C4-2B (cell line): ENCODE results near the gene TLE3.

Experiments used
- H3K27ac ChIP-seq: fragments of 450-650 bp; 2 replicates; pipeline ENCODE4 v1.5.1; 2017
- ZFX ChIP-seq: fragments of 450-650 bp; IDR thresholded peaks from 2 replicates; pipeline ENCODE4 v1.6.1; 2017
- TF ChIP-seq, protein P1 (sequence below): fragments of 450-650 bp; conservative IDR thresholded peaks from 2 replicates; pipeline ENCODE4 v1.5.1; 2017; ENCODE audit warnings: mild to moderate bottlenecking

TLE3 gene

DNA sequence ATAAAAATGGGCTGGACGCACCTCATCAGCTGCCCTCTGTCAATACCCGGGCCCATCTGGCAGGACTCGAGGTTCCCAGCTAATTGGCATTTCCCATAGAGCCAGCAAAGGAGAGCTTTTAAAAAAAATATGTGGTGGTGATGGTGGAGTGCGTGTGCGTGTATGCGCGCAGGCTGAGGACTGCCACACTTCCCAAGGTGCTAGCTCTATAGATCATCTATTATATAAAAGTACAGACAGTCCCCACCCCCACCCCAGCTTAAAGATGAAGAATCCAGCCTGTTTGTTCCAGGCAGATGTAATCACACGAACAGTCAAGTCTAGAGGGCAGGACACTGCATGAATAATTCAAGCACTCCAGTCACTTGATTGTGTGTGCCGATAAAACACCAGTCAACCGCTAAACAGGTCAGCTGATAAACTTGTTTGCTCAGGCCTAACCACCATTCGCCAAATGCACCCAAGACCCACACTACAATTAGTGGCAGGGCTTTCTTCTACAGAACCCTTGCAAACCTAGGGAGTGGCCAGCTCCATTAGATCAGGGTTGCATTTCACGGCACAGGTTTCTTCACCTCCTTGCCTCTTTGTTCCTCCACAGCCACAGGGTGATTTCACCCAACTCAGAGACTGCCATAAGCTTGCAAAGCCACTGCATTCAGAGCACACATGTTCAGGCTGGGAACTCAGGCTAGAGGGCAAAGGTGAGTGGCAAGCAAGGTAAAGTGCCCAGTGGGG, 5.8 kb downstream of the TLE3 start:
- no peak for TF ChIP-seq ZFX
- TF ChIP-seq, protein P1, sequence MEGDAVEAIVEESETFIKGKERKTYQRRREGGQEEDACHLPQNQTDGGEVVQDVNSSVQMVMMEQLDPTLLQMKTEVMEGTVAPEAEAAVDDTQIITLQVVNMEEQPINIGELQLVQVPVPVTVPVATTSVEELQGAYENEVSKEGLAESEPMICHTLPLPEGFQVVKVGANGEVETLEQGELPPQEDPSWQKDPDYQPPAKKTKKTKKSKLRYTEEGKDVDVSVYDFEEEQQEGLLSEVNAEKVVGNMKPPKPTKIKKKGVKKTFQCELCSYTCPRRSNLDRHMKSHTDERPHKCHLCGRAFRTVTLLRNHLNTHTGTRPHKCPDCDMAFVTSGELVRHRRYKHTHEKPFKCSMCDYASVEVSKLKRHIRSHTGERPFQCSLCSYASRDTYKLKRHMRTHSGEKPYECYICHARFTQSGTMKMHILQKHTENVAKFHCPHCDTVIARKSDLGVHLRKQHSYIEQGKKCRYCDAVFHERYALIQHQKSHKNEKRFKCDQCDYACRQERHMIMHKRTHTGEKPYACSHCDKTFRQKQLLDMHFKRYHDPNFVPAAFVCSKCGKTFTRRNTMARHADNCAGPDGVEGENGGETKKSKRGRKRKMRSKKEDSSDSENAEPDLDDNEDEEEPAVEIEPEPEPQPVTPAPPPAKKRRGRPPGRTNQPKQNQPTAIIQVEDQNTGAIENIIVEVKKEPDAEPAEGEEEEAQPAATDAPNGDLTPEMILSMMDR = no peak
- H3K27ac ChIP-seq = peak overlapping the region; percentile 97

DNA sequence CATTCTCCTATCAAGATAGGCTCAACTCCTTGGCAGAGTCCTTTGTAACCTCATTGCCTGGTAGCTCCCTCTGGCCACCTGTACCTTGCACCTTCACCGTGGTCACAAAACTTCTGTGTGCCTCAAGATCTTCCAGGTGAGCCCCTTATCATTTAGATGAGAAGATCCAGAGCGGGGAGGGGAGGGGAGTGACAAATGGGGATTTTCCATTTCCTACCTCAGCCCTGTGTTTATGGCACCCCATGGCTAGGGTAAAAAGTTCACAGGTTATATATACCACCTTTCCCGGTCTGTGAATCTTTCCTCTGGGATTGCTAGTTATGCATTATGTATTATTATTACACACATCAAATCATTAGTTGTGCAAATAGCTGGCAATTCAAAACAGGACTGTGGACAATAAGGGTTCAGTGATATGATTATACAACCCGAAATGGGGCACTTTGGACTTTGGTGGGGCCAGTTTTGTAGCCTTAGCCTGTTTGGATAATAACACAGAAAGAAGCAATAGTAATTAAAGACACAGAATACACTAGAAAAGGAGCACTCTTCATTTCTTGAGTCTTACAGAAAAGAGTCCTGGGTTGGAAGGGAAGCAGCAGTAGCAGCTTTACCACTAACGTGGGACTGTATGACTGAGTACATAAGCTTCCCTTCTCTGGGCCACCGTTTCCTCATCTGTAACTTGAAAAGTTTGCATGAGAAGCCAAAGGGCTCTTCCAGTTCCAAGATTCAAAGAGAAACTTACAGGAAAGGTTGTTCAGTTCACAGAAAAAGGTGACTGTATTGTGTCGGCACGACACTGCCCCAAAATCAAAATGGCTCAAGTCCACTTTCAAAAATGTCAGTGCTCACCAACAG, 7.1 kb downstream of the TLE3 start:
- no peak for TF ChIP-seq ZFX
- TF ChIP-seq, protein P1 = no peak
- peak overlapping the region; percentile 97 for H3K27ac ChIP-seq

DNA sequence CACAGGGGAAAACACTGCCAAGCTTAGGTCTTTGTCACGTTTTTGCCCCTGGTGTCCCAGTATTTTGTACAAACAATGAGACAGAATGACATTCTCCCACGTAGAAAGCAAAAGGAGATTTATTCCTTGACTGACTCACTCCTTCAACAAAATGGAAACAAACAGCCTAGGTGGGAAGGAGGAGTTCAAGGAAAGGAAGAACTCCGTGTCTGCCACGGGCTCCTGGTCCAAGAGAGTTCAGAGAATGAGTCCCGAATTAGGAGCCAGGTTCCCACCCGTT, 8.1 kb downstream of the TLE3 start:
- no peak overlapping the region for H3K27ac ChIP-seq
- no peak for TF ChIP-seq ZFX
- TF ChIP-seq, protein P1 = no peak

DNA sequence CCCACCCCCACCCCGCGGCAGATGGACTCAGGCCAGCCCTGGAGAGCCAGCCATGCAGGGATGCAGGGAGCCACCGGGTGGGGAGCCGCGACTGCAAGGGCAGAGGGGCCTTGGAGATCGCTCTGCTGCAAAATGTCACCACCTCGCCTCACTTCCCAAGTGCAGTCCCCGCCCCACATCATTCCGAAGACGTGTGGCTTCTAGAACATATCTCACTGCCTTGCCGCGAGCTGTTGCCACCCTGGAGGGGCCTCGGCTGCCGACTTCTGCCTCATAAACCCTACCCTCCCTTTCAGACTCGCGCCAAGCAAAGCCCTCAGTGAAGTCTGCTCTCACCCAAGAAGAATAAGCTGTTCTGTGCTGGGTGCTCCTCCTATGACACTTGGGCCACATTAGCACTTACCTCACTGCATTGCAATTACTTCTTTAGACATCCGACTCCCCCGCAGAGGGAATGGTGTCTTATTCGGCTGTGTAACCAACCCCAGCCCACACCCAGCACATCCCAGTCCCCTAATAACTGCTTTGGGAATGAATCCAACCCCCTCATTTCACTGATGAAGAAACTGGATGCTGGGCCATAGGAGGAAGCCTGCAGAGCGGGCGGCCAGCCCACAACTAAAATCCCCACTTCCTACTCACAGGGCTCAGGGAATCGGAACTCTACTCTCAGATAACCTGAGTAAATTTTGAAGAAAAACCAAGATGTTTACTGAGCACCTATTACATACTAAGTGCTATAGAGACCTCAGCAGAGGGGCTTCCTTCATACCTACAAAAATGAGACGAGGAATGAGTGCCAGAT, 8.6 kb downstream of the TLE3 start:
- TF ChIP-seq ZFX = no peak
- TF ChIP-seq, protein P1 = no peak
- H3K27ac ChIP-seq = no peak overlapping the region

DNA sequence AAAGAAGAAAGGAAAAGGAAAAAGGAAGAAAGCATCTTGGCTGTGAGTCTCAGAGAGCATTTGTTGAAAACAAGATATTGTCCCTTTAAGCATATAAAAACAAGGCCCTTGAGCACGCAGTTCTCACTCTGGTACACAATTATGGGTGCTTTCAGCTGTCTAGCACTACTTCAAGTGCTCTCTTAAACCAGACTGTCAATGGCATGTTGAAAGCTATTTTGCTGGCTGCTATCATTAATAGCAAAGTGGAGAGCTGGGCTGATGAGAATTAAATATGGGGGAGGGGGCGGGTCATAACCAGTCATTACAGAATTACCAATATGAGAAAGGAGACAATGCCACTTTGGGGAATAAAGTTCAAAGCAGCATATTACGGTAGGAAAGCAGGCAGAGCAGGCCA, 9.3 kb downstream of the TLE3 start:
- TF ChIP-seq, protein P1 = no peak
- TF ChIP-seq ZFX = no peak

DNA sequence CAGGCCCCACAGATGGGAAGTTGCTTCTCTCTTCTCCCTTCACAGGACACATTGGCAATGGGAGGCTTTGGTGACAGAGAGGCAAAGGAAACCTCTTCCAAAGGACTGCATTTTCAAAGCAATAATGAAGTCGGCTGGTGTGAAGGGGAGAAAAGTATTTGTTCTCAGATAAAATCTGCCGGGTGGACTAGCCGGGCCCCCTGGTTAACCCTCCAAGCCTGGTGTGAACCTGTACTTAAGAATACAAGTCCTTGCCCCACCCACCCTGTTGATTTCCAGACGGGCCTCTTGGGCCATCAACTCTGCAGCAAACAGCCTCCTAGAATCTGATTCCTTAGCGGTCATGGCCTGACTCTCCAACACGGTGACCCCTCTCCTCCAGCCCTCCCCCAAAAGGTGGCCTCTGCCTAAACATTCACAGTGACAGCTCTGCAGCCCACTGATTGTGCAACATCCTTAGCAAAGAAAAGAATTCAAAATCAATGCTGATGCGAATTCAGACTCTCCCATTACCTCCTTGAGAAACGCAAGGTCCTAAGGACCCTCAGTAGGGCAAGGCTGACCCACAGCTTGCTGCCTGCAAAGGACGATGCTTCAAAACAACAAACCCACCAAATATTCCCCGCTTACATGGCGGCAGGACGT, 9.9 kb downstream of the TLE3 start:
- TF ChIP-seq, protein P1 = no peak
- TF ChIP-seq ZFX = no peak
- no peak overlapping the region for H3K27ac ChIP-seq

More for the DNA sequence above, 9.3 kb downstream of the TLE3 start:
- H3K27ac ChIP-seq = no peak overlapping the region
